Measurements from ENCODE around the gene TRAPPC6A.
A peak's percentile ranks its signal among the peaks of the same experiment; 100 is the strongest.

The TRAPPC6A gene

DNA sequence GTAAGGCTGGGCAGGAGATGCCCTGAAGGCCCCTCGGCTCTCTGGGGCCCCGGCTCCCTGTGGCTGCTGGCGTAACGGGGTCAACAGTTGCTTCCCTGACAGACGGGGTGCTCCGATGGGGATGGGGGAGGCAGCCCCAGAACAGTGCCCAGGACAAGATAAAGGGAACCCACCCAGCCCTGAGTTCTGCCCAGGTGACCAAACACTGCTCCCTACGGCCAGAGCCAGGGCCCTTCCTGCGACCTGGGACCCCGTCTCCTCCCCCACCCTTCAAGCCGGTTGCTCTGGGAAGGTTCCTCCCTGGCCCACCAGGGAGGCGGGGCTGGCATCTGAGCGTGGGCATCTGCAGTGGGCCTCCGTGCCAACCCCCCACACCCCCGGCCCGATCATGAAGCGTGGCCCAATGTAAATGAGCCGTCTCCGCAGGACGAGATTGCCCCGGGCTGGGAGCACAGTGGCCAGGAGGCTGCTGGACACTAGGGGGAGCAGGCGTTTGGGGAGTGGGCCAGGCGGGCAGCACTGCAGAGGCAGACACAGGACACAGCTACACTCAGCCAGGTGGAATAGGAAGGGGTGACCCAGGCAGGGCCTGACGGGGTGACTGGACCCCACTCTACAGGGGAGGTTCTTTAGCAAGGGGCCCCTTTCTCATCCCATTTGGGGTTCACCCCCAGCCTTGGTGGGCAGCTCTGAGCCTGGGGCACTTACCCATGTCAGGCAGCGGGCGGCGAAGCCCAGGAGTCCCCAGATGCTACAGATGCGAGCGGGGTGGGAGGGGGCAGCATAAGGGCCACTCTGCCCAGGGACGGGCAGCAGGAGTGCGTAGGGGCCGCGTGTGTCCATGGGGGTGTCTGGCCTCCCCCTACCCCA is 16.1 kb downstream of the TRAPPC6A start:
- DNase-seq: no peak

DNA sequence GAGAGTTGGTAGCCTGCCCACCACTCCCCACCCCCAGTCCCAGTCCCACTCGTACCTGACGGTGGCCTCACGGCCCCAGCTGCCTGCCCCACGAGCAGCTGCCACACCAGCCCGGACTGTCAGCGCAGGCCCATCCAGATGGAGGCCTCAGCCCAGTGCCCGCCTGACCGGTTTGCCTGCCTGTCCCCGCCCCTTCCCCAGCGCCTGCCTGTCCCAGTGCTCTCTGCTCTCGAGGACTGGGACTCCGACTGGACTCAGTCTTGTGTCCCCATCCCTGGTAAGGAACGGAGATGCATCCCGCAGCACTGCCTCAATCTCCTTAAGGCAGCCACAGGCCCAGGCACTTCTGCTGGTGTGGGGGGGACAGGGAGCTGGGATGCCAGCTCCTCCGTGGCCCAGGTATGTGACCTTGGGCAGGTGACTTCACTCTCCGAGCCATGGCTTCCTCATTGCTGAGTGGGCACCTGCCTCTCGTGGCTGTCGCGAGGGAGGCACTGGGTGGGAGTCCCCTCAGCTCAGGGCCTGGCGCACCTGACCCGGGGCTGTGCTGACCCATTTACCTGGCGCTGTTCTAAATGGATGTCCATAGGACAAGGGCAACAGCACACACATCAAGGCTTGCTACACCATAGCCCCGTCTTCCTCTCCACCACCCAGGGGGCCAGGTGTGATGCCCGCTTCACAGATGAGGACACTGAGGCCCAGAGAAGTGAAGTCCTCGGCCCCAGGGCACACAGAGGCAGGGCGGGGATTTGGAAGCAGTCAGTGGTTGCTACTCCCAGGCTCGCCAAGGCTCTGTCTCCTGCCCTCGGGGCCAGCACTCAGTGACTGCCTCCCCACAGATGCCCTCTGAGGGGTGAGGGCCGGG is 16.9 kb downstream of the TRAPPC6A start, which contains the start of gene NKPD1:
Gene NKPD1, minus strand, starts transcription at position 113 of the 868 bp plus-strand sequence. CDS start 832 bp downstream, outside the sequence.
- DNase-seq: no peak

DNA sequence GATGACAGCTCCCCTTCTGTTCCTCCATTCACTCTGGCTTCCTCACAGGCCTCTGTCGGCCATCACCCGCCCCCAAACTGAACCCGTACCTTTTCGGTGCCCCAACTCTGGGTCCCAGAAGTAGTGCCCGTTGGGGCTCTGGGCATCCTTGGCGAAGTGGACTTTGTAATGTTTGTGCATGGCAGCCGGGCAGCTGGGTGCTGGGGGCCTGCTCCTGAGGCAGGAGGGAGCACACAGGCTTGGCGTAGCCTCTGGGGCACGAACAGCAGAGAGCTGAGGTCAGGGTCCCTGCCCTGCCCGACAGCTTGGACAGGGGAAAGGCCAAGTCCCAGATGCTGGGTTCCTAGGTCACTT is 18.1 kb downstream of the TRAPPC6A start:
- no peak for DNase-seq

DNA sequence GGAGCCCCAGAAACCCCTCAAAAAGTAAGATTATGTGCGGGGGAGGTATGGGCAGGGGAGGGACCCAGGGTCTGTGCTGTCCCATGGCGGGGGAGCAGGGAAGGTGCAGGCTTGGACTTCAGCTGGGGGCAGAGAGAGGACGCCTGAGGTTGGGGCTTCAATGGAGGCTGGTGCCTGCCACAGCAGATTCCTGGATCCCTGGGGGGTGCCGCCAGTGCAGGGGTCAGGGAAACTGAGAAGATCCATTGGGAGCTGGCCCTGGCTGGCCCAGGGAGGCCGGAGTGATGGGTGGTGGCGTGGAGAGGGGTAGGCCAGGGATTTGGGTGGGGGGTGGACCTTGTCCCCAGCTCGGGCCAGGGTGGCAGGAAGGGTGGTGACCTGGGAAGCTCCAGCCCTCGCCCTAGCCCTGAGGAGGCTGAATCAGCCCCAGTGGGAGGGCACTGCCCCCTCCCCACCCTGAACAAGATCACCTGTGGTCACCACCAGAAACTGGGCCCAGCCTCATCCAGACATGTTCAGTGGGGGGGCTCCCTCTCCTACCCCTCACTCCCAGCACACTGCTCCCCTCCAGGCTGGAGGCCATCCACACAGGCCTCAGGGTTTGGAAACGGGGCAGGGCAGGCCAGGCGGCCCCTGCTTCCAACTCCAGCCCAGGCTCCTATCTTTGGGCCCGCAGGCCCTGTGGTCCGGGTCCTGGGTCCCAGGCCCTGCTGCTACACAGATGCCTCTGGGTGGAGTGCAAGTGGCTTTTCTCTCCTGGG is 18.6 kb downstream of the TRAPPC6A start:
- no peak for DNase-seq

DNA sequence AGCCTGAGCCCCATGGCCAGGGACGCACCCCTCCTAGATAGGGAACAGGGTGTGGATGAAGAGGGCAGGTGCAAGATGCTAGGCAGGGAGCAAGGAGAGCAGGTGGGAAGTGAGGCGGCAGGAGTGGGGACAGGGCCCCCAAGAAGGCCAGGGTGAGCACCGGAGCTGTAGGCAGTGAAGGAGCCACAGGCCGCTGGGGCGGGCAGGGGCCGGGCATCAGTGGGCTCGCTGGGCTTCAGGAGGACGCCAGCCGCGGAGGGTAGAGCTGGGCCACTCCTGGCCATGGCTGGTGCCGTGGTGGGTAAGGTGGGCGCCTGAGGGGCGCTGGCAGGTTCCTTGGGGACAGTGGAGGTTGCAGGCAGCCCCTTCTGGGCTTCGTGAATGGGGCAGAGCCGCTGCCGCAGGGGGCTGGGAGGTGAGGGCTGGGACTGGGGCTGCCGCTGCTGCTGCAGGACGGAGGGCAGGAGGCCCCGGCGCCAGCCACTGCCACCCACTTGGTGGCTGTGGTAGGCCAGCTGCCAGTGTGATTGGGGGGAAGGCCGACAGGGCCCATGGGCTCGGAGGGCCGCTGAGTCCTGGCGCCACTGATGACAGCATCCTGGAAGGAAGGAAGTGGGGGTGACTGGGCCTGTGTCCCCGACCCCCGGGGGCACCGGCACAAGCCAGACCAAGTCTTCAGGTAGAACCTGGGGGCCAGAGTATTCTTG is 19.4 kb downstream of the TRAPPC6A start:
- no peak for DNase-seq

DNA sequence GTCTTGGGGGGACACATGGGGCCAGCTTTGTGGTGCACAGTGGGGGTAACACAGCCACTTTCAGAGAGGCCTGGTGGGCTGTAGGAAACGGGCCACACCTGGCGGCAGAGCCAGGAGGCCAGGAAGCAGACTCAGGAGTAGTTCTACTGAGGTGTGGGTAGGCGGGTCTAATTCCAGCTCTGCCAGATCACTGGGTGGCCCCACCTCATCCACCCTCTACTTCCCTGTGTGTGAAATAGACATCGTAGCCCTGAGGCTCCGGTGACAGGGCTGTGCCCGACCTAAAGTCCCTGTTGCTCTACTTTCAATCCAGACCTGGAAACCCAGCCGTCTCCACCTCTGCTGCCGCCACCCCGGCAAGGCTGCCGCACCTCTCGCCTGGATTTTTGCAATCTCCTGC is 21.3 kb downstream of the TRAPPC6A start:
- DNase-seq: no peak

DNA sequence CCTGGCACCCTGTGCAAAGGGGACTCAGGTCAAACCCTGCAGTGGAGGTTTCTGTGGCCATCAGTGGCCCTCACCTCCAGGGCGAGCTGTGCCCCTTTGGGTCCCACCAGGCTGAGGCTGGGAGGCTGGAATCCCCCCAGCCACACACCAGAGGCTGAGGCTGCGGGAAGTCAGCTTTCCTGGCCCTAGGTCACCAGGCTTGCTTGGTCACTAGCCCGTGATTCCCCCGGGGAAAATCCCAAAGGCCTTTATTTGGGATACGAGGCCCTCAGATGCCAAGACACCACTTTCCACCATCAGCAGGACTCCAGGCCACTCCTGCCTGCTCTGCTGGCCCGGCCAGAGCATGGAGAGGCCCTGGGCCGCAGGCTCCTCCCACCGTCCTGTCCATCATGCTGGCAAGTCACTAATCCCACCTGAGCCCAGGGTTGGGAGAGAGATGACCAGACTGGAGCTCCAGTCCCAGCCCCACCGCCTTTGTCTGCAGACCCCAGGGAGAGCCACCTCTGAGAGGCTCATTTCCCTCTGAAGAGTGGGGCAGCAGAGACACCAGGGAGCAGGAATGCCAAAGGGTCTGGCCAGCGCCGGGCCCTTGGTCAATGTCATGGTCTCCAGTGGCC is 21.9 kb downstream of the TRAPPC6A start:
- DNase-seq: no peak

DNA sequence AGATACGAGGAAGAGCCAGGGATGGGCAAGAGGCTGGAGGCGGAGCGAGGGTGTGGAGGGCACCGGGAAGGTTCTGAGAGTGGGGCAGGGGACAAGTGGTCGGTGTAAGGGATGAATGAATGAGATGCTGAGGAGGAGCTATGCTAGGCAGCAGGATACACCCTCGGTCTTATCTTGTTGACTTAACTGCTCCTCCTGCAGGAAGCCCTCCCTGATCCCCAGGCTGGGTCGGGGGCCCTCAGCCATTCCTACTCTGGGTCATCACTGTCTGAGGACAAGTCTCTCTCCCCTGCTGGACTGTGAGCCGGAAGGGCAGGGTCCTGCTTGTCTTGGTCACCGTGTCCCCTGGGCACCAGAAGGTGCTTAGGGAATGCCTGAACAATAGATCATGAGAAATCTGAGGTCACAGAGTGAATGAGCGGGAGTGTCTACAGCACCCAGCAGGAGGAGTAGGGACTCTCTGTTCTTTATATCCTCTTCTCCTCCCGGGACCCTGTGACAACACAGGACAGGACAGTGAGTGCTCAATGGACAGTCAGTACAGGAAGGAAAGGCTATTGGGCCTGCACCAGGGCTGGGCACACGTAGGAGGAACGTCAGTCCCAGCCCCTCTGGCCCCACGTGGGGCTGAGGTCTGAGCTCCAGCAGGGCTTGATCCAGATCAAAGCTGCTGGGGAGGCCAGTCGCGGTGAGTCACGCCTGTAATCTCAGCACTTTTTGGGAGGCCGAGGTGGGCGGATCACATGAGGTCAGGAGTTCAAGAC is 23.8 kb downstream of the TRAPPC6A start:
- peak in 1 of 2 donors; percentile 15 for DNase-seq

DNA sequence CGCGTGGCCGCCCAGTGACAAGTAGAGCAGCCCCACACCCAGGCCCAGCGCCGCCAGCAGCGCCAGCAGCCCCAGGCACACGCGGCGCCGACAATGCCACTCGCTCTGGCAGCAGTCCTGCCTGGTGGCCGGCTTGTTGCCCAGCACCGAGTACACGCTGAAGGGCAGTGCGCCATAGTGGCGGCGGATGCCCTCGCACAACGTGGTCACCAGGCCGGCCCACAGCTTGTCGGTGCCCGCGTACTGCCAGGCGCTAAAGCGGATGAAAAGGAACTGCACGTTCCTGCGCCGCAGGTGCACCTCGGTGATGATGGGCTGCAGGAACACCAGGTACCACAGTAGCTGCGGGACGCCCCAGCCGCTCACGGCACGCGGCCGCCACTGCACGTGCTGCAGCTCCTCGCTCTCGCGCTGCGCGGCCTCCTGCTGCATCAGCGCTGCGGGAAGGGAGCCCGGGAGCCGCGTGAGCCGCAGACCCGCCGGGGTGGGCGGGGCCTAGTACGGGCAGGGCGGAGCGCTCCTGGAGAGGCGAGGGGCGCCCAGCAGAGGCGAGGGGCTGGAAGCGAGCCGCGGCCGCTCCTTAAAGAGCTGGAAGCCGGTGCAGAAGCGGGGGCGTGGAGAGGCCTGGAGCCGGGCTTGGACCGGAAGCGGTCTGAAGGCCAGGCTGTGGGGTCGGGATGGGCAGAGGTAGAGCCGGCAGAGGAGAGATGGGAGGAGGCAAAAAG is 24.5 kb downstream of the TRAPPC6A start:
- peak; percentile 16 to 34 for DNase-seq

DNA sequence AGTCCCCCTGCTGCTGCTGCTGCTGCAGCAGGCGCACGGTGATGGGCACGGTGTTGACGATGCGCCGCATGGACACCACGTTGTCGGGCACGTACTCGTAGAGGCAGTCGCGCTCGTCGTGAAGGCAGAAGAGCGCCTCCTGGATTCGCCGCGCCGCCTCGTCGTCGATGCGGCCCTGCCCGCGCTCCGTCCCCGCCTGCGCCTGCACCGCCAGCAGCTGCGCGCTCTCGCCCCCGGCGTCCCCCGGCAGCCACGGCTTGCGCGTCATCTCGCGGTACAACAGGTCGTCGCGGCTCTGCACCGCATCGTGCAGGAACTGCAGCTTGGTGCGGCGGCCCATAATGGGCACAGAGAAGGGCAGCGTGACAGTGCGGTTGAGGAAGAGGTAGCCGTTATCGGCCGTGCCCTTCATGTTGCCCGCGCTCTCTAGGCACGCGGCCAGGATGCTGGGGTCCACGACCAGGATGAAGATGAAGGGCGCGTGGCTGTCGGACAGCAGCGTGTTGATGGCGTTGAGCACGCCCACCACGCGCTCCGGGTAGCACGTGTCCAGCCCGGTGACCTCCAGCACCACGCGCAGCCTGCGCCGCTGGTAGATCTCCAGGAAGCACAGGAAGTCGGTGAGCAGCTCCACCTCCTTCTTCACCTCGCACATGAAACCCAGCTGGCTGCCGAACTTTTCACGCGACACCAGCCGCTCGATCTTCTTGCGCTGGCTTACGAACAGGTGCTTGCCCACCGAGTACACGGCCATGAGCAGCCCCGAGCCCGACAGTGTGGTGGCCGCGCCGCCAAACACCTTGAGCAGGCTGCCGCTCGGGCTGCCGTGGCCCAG is 25.3 kb downstream of the TRAPPC6A start:
- DNase-seq: peak; percentile 12 to 34

DNA sequence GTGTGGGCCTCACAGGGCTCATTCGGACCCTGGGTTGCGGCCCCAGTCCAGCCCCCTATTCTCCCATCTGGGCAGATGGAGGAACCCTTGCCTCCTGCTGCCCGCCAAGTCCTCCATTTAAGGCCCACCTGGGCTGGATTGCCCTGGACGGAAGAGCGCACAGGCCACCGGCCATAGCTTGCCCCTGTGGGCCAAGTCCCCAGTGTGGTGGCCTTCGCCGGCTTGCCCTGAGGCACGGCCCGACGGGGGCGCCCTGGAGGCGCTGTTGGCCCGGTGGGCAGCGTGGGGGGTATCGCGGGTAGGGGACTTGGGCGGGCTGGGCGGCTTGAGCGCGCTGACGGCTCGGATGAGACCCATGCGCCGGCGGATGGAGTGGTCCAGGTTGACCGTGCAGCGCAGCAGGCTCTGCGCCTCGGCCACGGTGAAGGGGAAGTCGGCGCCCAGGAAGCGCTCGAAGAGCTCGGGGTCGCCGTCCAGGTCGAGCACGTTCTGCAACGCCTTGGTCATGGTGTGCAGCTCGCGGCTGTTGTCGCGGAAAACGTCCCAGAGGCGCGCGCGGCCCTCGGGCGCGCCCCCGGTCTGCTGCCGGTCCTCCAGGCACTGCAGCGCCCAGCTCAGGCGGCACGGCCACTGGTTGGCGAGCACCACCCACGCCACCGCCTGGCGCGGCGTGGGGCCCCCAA is 26.1 kb downstream of the TRAPPC6A start:
- DNase-seq: no peak

DNA sequence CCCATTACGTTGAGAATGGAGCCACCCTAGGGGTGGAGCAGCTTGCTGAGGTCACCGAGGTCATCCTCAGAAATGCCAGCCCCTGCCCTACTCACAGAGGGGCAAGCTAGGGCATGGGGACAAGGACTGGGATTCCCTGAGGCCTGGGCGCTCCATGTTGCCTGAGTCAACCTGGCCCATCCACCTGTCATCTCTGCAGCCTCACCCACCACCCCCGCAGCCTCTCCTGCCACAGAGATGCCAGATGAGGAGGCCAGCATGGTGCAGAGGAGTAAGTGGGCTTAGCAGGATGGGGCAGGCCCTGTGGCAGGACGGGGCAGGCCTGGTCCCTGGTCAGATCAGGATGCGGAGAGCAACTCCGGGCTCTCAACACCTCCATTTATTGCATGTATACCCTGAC is 26.7 kb downstream of the TRAPPC6A start:
- no peak for DNase-seq

DNA sequence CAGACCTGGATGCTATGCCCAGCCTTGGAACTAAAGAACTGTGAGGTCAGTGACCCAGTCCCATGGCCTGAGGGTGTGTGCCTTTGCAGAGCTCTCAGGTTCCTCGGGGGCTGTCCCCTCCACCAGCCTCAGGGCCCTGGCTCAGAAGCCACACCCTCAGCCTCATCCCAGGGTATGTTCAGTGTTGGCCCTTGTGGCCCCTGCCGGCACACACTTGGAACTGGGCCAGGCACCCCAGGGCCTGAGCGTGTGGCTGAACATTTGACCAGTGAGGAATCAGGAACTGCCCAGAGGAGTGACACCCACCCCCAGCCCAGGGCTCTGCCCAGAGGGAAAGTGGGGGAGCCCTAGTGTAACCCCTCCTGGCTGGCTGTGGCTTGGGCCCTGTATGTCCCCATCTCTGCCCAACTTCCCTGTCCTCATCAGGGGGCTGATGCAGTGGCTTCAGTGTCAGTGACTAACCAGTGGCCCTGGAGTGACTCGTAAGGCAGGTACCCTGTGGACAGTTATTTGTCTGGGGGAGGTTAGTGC is 27.2 kb downstream of the TRAPPC6A start:
- no peak for DNase-seq

DNA sequence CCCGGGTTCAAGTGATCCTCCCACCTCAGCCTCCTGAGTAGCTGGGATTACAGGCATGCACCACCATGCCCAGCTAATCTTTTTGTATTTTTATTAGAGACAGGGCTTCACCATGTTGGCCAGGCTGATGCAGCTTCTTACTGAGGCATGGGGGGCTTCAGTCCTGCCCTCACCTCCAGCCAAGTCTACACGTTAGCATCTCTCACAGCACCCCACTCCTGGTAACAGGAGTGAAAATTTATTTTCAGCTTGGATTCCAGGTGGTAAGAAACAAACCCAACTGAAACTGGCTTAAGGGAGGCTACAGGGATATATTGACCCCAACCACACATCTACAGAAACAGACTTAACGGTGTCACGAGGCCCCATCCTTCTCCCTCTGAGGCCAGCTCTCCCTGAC is 27.9 kb downstream of the TRAPPC6A start:
- no peak for DNase-seq

DNA sequence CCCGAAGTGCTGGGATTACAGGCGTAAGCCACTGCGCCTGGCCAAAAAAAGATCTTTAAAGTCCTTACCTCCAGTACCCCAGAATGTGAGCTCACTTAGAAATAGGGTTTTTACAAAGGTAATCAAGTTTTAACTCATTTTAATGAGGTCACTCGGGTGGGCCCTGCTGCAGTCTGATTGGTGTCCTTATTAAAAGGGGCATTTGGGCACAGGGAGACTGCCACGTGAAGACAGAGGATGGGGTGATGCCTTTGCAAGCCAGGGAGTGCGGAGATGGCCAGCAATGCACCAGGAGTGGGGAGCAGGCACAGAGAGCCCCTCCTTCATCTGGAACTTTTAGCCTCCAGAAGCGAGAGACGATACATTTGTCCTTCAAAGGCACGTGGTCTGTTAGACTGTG is 28.9 kb downstream of the TRAPPC6A start:
- DNase-seq: no peak

DNA sequence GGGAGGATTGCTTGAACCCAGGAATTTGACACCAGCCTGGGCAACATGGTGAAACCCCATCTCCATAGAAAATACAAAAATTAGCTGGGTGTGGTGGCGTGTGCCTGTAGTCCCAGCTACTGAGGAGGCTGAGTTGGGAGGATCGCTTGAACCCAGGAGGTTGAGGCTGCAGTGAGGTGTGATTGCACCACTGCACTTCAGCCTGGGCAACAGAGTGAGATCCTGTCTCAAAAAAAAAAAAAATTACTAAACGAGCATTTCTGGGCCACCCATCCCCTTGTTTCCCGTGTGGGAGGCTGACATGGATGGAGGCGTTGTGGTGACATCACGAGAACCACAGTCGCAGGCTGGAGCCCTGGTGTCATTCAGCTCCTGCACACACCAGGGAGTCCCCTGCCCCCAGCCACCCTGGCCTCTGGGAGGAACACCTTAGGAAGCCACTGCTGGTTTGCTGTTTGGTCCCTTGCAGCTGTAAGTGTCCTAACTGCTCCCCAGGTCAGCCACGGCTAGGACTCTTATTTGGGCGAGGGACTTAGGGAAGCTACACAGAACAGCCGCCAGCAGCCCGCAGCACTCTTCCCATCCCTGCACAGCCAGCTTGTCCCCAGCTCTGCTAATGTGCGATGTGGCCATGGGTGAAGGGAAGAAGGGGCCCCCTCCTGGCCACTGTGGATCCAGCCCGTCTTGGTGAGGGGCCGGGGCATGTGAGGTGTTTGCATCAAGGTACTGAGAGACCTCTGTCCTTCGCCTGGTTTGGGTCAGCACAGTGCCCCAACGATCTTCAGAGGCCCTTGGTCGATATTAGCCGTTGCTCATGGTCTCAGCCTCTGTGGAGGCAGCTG is 30.0 kb downstream of the TRAPPC6A start:
- DNase-seq: no peak

DNA sequence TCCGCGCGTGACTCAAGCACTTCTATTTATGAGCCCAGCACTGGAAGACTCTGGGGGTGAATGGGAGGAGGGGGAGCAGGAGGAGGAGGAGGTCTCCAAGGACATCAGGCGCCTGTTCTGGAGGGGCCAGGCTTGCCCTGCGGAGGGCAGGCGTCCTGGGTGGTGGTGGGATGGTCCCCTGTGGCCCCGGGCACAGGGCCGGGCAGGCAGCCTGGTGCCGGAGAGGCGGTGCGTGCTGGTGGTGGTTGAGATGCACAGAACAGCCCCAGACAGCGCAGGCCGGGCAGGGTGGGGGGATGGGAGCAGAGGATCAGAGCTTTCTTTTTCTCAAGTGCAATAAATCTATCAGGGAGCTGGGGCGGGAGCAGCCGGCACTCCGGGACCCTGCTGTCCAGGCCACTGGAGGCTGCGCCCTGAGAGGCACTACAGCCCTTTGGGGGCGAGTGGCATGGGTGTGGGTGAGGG is 31.3 kb downstream of the TRAPPC6A start:
- no peak for DNase-seq

DNA sequence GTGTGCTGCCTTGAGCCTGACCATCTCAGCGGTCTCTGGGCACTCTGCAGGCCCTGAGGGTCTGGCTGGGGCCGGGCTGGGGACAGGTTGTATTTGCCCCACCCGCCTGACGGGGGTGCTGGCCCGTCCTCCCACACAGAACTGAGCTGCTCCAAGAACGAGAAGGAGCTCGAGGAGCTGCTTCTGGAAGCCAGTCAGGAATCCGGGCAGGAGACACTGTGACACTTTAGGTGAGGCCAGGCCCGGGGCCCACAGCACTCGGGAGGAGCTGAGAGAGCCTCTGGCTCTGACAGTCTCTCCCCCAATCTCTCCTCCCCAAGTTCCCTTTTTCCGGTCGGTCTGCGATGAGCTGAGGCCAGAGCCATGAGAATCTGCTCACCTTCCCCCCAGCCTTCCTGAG is 31.8 kb downstream of the TRAPPC6A start:
- no peak for DNase-seq
